ENCODE results near the gene TMCC1.

- TF ChIP-seq POLR2A (IDR thresholded peaks at IDR 0.05; ENCODE audit: low read length) (no peak), GATA1 (IDR thresholded peaks at IDR 0.05; ENCODE audit: low read depth, low read length) (no peak)
Observed at GRCh38 chr3:129919357-129919756, 25.8 kb upstream of the TMCC1 start.
